GM12864 (cell line): Measurements from ENCODE around the gene WNT7B.

Experiments
- DNase-seq: peaks from one replicate; pipeline ENCODE4 v3.0.0-alpha.2; 2011; ENCODE audit warnings: low read depth
- H3K4me3 ChIP-seq: 2 replicates; pipeline ENCODE4 v1.5.1; 2011; ENCODE audit warnings: mild to moderate bottlenecking, low read depth, low read length, control low read depth
- TF ChIP-seq, protein P1 (sequence below): IDR thresholded peaks from 2 replicates; pipeline ENCODE4 v1.5.1; 2011; ENCODE audit warnings: low read depth, mild to moderate bottlenecking, moderate library complexity, low read length, control low read depth, inconsistent platforms; ENCODE audit errors: missing control alignments

WNT7B gene

GRCh38 chr22:45998638-45999378, 21.8 kb upstream of the WNT7B start:
- DNase-seq: no peak
- no peak overlapping the region for H3K4me3 ChIP-seq
- TF ChIP-seq, protein P1, sequence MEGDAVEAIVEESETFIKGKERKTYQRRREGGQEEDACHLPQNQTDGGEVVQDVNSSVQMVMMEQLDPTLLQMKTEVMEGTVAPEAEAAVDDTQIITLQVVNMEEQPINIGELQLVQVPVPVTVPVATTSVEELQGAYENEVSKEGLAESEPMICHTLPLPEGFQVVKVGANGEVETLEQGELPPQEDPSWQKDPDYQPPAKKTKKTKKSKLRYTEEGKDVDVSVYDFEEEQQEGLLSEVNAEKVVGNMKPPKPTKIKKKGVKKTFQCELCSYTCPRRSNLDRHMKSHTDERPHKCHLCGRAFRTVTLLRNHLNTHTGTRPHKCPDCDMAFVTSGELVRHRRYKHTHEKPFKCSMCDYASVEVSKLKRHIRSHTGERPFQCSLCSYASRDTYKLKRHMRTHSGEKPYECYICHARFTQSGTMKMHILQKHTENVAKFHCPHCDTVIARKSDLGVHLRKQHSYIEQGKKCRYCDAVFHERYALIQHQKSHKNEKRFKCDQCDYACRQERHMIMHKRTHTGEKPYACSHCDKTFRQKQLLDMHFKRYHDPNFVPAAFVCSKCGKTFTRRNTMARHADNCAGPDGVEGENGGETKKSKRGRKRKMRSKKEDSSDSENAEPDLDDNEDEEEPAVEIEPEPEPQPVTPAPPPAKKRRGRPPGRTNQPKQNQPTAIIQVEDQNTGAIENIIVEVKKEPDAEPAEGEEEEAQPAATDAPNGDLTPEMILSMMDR: no peak

- no peak for DNase-seq
- no peak overlapping the region for H3K4me3 ChIP-seq
- TF ChIP-seq, protein P1: no peak
Observed at GRCh38 chr22:45997777-45998637, 21.0 kb upstream of the WNT7B start.

GRCh38 chr22:45997077-45997776, 20.3 kb upstream of the WNT7B start:
- no peak for DNase-seq
- TF ChIP-seq, protein P1: no peak
- no peak overlapping the region for H3K4me3 ChIP-seq

DNA sequence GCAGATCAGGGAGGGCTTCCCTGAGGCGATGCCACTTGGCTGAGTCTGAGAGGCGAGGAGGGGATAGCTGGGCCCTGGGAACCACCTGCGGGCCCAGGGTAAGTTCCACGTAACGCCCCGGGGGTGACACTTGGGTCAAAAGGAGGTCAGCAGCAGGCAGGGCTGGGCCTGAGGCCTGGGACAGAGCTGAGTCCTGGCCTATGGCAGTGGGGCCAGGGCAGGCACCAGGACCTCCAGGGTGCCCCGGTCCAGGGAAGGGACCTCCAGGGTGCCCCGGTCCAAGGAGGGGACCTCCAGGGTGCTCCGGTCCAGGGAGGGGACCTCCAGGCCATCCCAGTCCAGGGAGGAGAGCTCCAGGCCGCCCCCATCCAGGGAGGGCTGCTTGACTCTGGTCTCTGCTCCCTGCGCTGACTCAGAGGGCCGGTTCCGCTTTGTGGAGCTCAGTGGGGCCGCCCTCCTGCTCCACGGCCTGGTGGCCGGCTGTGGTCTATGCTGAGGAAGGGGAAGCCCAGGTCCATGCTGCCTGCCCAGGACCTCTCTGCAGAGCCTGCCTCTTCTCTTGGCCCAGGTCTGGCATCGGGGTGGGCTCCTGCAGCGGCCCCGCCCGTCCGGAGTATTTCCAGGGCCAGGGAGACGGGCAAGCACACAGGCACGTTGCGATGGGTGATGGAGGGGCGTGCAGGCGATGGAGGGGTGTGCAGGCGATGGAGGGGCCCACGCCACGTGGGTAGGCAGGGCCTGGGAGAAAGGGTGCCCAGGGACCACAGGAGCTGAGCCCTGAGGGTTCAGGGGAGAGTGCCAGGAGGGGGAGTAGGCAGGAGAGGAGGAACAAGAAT, 19.5 kb upstream of the WNT7B start:
- TF ChIP-seq, protein P1: no peak
- DNase-seq: no peak

DNA sequence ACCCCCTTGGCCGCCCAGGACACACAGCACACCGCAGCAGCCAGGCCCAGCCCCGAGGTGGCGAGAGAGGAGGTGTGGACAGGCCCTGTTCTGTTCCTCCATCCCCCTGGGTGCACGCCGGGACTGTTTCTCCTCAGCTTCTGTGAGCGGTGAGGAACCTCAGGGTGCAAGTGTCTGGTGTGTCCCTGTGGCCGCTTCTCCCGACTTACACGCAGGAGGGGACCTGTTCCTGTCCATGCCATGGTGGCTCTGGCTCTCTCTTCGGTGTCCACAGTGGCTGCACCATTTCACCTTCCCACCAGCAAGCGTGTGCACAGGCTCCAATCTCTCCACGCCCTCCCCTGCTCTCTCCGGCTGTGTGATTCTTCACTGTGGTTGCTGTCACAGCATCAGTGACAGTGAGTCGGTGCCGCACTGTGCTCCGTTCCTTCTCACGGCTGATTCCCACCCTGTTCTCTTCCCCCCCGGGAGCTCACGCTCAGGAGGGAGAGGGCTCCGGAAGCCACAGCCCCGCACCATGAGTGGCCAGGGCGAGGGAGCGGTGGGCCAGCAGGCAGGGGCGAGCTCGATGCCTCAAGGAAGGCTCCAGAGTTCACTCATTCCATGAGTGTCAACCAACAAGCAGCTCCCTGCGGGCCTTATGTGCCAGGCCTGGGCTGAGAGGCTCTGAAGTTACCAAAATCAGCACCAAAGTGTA, 18.6 kb upstream of the WNT7B start:
- H3K4me3 ChIP-seq: no peak overlapping the region
- DNase-seq: no peak
- TF ChIP-seq, protein P1: no peak

More for the DNA sequence above, 19.5 kb upstream of the WNT7B start:
- no peak overlapping the region for H3K4me3 ChIP-seq
